ENCODE measurements around the gene RIPK1.

DNA sequence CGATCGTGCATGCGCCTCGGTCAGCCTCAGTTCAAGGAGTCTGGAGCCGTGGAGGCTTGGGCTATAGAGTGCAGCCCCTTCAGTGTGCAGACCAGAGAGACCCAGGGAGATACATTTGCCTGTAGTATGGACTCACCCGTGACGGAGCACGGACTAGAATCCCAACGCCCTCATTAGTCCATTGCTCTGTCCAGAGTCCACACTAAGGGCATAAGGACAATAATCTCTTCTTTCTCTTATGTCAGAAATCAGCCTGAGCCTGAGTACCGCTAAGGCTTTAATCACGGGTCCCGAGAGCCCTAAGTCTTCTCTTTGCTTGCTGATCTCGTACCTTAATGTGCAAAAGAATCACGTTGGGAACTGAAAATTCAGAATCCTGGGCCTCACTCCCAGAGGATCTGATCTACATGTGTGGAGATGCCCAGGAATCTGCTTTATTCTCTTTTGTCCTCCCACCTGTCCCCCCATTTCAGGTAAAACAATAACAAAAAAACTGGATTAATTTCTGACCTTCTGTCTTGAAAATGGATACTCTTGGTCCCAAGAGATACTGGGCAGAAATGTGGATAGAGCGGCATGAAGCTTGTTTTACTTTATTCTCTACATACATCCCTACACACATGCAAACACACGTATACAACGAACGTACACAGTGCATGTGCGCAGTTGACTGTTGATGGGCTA is 50.9 kb downstream of the RIPK1 start:
- TF ChIP-seq, protein P1, sequence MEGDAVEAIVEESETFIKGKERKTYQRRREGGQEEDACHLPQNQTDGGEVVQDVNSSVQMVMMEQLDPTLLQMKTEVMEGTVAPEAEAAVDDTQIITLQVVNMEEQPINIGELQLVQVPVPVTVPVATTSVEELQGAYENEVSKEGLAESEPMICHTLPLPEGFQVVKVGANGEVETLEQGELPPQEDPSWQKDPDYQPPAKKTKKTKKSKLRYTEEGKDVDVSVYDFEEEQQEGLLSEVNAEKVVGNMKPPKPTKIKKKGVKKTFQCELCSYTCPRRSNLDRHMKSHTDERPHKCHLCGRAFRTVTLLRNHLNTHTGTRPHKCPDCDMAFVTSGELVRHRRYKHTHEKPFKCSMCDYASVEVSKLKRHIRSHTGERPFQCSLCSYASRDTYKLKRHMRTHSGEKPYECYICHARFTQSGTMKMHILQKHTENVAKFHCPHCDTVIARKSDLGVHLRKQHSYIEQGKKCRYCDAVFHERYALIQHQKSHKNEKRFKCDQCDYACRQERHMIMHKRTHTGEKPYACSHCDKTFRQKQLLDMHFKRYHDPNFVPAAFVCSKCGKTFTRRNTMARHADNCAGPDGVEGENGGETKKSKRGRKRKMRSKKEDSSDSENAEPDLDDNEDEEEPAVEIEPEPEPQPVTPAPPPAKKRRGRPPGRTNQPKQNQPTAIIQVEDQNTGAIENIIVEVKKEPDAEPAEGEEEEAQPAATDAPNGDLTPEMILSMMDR (IDR thresholded peaks at IDR 0.05 in 2 of 3, conservative IDR thresholded peaks at IDR 0.05 in 1 of 3; ENCODE audit: borderline replicate concordance in 1 of 3, insufficient read depth in 1 of 3, low read depth in 2 of 3, low read length in 2 of 3), result no peak
- no peak for TF ChIP-seq RAD21 (IDR thresholded peaks at IDR 0.05; ENCODE audit: low read depth)
- peak; percentile 3; the same call in 1 of the 2 replicates for TF ChIP-seq SIN3A (IDR thresholded peaks at IDR 0.05; ENCODE audit: low read depth)
- no peak for TF ChIP-seq EZH2phosphoT487 (IDR thresholded peaks at IDR 0.05; ENCODE audit: borderline replicate concordance)
- no peak for TF ChIP-seq POLR2AphosphoS5 (IDR thresholded peaks at IDR 0.05; ENCODE audit: low read depth, low read length)
- no peak for TF ChIP-seq ZNF274 (IDR thresholded peaks at IDR 0.05; ENCODE audit: low read depth, low read length)
- TF ChIP-seq, protein P2, sequence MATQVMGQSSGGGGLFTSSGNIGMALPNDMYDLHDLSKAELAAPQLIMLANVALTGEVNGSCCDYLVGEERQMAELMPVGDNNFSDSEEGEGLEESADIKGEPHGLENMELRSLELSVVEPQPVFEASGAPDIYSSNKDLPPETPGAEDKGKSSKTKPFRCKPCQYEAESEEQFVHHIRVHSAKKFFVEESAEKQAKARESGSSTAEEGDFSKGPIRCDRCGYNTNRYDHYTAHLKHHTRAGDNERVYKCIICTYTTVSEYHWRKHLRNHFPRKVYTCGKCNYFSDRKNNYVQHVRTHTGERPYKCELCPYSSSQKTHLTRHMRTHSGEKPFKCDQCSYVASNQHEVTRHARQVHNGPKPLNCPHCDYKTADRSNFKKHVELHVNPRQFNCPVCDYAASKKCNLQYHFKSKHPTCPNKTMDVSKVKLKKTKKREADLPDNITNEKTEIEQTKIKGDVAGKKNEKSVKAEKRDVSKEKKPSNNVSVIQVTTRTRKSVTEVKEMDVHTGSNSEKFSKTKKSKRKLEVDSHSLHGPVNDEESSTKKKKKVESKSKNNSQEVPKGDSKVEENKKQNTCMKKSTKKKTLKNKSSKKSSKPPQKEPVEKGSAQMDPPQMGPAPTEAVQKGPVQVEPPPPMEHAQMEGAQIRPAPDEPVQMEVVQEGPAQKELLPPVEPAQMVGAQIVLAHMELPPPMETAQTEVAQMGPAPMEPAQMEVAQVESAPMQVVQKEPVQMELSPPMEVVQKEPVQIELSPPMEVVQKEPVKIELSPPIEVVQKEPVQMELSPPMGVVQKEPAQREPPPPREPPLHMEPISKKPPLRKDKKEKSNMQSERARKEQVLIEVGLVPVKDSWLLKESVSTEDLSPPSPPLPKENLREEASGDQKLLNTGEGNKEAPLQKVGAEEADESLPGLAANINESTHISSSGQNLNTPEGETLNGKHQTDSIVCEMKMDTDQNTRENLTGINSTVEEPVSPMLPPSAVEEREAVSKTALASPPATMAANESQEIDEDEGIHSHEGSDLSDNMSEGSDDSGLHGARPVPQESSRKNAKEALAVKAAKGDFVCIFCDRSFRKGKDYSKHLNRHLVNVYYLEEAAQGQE (IDR thresholded peaks at IDR 0.05; ENCODE audit: low read depth), result no peak
- TF ChIP-seq POLR2A (IDR thresholded peaks at IDR 0.05; ENCODE audit: borderline replicate concordance, extremely low read depth, insufficient read depth, insufficient read length), result no peak

Data from HCT116 (cell line).